GM23338 (cell line): ENCODE data around the gene PCNT. TPM values are rescaled to one million over a fixed set of nuclear protein-coding genes. Genes with fewer than 3 reads are reported as not detected.

ENCODE experiments used
- ATAC-seq: fragments of 200-7000 bp; cut with Tn5 transposase; 3 replicates; pipeline ENCODE4 v1.9.1; 2020
- DNase-seq: peaks from one replicate; pipeline ENCODE4 v3.0.0-alpha.2; 2015; ENCODE audit warnings: low spot score
- H2AFZ ChIP-seq: fragments of 200-600 bp; sonication (generic); 2 replicates; pipeline ENCODE4 v1.8.0; 2016; ENCODE audit warnings: antibody characterized with exemption, mild to moderate bottlenecking, moderate library complexity
- H3F3A ChIP-seq: fragments of 200-600 bp; sonication (generic); replicated peaks from 2 replicates; pipeline ENCODE4 v1.8.0; 2017; ENCODE audit warnings: antibody characterized with exemption, mixed run types, low read depth
- H3K27ac ChIP-seq: fragments of 200-600 bp; sonication (generic); 2 replicates; pipeline ENCODE4 v1.6.1; 2016; ENCODE audit warnings: low read depth
- H3K27me3 ChIP-seq: fragments of 200-600 bp; sonication (generic); 2 replicates; pipeline ENCODE4 v1.8.0; 2016; ENCODE audit warnings: mild to moderate bottlenecking, mixed run types, moderate library complexity; ENCODE audit not compliant: insufficient read depth
- H3K36me3 ChIP-seq: fragments of 200-600 bp; sonication (generic); 2 replicates; pipeline ENCODE4 v1.8.0; 2016; ENCODE audit warnings: mild to moderate bottlenecking; ENCODE audit not compliant: insufficient read depth
- H3K4me1 ChIP-seq: fragments of 200-600 bp; sonication (generic); 2 replicates; pipeline ENCODE4 v1.8.0; 2016; ENCODE audit warnings: mild to moderate bottlenecking, moderate library complexity; ENCODE audit not compliant: insufficient read depth
- H3K4me2 ChIP-seq: fragments of 200-600 bp; sonication (generic); 2 replicates; pipeline ENCODE4 v1.7.1; 2017; ENCODE audit warnings: mixed run types
- H3K4me3 ChIP-seq: fragments of 200-600 bp; sonication (generic); 2 replicates; pipeline ENCODE4 v1.6.1; 2016; ENCODE audit warnings: mixed run types
- H3K79me2 ChIP-seq: fragments of 200-600 bp; sonication (generic); replicated peaks from 2 replicates; pipeline ENCODE4 v1.8.0; 2017; ENCODE audit warnings: mild to moderate bottlenecking; ENCODE audit not compliant: insufficient read depth
- H3K9me2 ChIP-seq: fragments of 200-600 bp; sonication (generic); 2 replicates; pipeline ENCODE4 v1.8.0; 2017; ENCODE audit not compliant: insufficient read depth
- H4K20me1 ChIP-seq: fragments of 200-600 bp; sonication (generic); replicated peaks from 2 replicates; pipeline ENCODE4 v1.8.0; 2017; ENCODE audit warnings: mild to moderate bottlenecking; ENCODE audit not compliant: insufficient read depth
- H3K27ac Mint-ChIP-seq: 2 replicates; pipeline ENCODE4 v1.8.0; 2020; ENCODE audit warnings: inconsistent platforms, mild to moderate bottlenecking, moderate library complexity, mixed read lengths
- H3K27me3 Mint-ChIP-seq: 3 replicates; pipeline ENCODE4 v1.8.0; 2022; ENCODE audit warnings: low read depth, mild to moderate bottlenecking, moderate library complexity, mixed read lengths, inconsistent platforms; ENCODE audit not compliant: insufficient read depth, poor library complexity
- H3K36me3 Mint-ChIP-seq: 3 replicates; pipeline ENCODE4 v1.8.0; 2021; ENCODE audit warnings: low read depth, mild to moderate bottlenecking, inconsistent platforms, moderate library complexity, mixed read lengths
- H3K4me1 Mint-ChIP-seq: 3 replicates; pipeline ENCODE4 v1.8.0; 2020; ENCODE audit warnings: mild to moderate bottlenecking, inconsistent platforms, mixed read lengths
- H3K4me3 Mint-ChIP-seq: 3 replicates; pipeline ENCODE4 v1.8.0; 2021; ENCODE audit warnings: moderate library complexity, mild to moderate bottlenecking, inconsistent platforms, mixed read lengths
- H3K9me3 Mint-ChIP-seq: 3 replicates; pipeline ENCODE4 v1.8.0; 2020; ENCODE audit warnings: moderate library complexity, mild to moderate bottlenecking, inconsistent platforms, mixed read lengths
- CREB1 ChIP-seq: fragments of 250-450 bp; sonication (Bioruptor Pico); IDR thresholded peaks from 2 replicates; pipeline ENCODE4 v1.5.0; 2020; ENCODE audit warnings: low read depth, mild to moderate bottlenecking, moderate library complexity
- EZH2 ChIP-seq: fragments of 200-600 bp; sonication (generic); IDR thresholded peaks from one replicate; pipeline ENCODE4 v1.8.0; 2017; ENCODE audit warnings: antibody characterized with exemption, mild to moderate bottlenecking, low read depth; ENCODE audit not compliant: unreplicated experiment
- JUNB ChIP-seq: IDR thresholded peaks from one replicate; pipeline ENCODE4 v1.6.1; 2016; ENCODE audit warnings: antibody characterized with exemption; ENCODE audit not compliant: unreplicated experiment
- NANOG ChIP-seq: IDR thresholded peaks from 2 replicates; pipeline ENCODE4 v1.6.1; 2016; ENCODE audit warnings: antibody characterized with exemption, borderline replicate concordance
- POLR2AphosphoS5 ChIP-seq: IDR thresholded peaks from 2 replicates; pipeline ENCODE4 v1.6.1; 2016; ENCODE audit warnings: antibody characterized with exemption, low read depth
- STAT1 ChIP-seq: IDR thresholded peaks from one replicate; pipeline ENCODE4 v1.6.1; 2016; ENCODE audit warnings: antibody characterized with exemption; ENCODE audit not compliant: unreplicated experiment
- ZNF114 ChIP-seq: fragments of 250-450 bp; sonication (Bioruptor Pico); IDR thresholded peaks from 2 replicates; pipeline ENCODE4 v1.5.0; 2020; ENCODE audit warnings: mild to moderate bottlenecking, moderate library complexity
- ZNF331 ChIP-seq: fragments of 250-450 bp; sonication (Bioruptor Pico); IDR thresholded peaks from 2 replicates; pipeline ENCODE4 v1.5.0; 2020; ENCODE audit warnings: low read depth, mild to moderate bottlenecking, moderate library complexity
- polyA plus RNA-seq: library from polyadenylated mRNA; unstranded; fragments of >200 nt; fragmentation: Nextera tagmentation; extraction: Ambion mirVana; gene quantifications from 2 replicates; pipeline ENCODE4 v1.2.1, GENCODE V29; 2016
- total RNA-seq: library from RNA; depleted of rRNA; stranded (reverse); fragments of >200 nt; shearing (Covaris generic); gene quantifications from 2 replicates; pipeline ENCODE4 v1.2.3, GENCODE V29; 2014
- TF ChIP-seq, protein P1 (sequence below), 2 experiments: fragments of 200-600 bp in 1 of 2; sonication (generic) in 1 of 2; conservative IDR thresholded peaks; 2 replicates each; pipeline versions ENCODE4 v1.5.1 to v1.6.1; 2016 to 2017; ENCODE audit warnings: antibody characterized with exemption in 2 of 2, low read depth in 2 of 2, mild to moderate bottlenecking in 2 of 2, moderate library complexity in 1 of 2
- TF ChIP-seq, protein P2 (sequence below): IDR thresholded peaks from 2 replicates; pipeline ENCODE4 v1.6.1; 2016; ENCODE audit warnings: antibody characterized with exemption
- TF ChIP-seq, protein P3 (sequence below): IDR thresholded peaks from one replicate; pipeline ENCODE4 v1.6.1; 2018; ENCODE audit warnings: antibody characterized with exemption; ENCODE audit not compliant: unreplicated experiment

Gene PCNT
- total and polyA plus RNA-seq, 2 experiments from 2014 or later: 39.6 to 46.1 TPM

DNA sequence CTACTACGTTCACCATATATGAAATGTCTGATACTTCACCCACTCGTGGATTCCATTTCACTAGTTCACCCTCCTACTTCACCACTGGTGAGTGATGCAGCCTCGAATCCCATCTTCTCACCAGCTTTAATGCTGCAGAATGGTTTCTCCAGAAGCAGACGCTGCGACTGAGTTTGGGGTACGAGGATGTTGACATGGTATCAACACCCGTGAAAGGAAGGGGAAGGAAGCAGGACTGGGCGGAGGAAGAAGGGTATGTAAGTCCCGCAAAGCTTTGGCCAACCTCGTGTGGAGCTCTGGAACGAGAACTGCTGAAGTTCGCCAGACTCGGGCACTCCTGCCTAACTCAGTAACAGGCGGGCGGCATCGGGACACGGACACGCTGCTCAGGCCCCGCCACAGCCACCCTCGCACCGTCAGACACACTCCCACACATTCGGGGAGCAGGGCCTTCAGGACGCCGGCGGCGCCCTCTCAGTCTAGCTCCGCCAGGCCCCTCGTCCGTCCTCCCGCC, 133.9 kb downstream of the PCNT start (continued):
- TF ChIP-seq, protein P1, sequence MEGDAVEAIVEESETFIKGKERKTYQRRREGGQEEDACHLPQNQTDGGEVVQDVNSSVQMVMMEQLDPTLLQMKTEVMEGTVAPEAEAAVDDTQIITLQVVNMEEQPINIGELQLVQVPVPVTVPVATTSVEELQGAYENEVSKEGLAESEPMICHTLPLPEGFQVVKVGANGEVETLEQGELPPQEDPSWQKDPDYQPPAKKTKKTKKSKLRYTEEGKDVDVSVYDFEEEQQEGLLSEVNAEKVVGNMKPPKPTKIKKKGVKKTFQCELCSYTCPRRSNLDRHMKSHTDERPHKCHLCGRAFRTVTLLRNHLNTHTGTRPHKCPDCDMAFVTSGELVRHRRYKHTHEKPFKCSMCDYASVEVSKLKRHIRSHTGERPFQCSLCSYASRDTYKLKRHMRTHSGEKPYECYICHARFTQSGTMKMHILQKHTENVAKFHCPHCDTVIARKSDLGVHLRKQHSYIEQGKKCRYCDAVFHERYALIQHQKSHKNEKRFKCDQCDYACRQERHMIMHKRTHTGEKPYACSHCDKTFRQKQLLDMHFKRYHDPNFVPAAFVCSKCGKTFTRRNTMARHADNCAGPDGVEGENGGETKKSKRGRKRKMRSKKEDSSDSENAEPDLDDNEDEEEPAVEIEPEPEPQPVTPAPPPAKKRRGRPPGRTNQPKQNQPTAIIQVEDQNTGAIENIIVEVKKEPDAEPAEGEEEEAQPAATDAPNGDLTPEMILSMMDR (conservative IDR thresholded peaks at IDR 0.05; ENCODE audit: low read depth in 2 of 2): no peak
- TF ChIP-seq STAT1 (no peak), POLR2AphosphoS5 (no peak), ZNF331 (CRISPR knock-in tag) (no peak)

DNA sequence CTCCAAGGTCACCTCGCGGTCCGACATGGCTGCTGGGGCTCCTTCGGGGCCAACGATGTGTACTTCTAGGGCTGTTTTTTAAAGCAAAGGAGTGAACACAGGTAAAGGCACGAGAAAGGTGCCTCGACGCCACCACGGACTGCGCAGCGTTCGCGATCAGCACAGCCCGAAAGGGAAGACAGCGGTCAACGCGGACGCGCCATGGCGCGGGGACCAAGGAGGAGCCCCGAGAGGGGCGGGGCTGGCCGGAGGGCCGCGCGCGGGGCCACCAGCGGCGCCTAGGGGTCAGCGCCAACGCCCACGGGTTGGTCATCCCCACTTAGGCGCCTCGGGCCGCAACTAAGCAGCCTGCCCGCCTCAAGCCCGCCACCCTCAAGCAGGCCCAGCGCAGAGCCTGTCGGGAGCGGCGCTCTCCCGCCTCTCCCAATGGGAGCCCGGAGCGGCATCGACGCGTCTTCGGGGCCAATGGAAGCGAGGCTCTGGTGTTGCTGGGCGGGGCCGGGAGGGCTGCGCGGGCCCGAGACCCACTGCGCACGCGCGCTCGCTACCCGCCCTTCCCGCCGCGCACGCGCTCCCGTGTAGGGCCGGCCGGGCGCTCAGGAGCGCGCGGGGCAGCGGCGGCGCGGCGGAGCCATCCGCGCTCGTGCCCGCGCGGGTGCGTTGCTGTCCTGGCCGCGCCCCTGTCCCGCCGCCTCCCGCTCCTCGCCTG, 134.5 kb downstream of the PCNT start, which contains the start of gene DIP2A:
DIP2A (plus strand) TSS at position 577 of the 709 bp plus-strand sequence. CDS start 241 bp downstream, outside the sequence.
- ATAC-seq (peak; percentile 94), DNase-seq (peak; percentile 98)
- H3K4me3 Mint-ChIP-seq: peak within 1 kb of the TSS; percentile 98
- peak within 1 kb of the TSS; percentile 95 for H3K27ac Mint-ChIP-seq
- peaks cover 5% of the 10 kb centered on the region for H3K27me3 Mint-ChIP-seq
- peaks cover 18% of the 10 kb centered on the region; the same call in 2 of the 3 replicates for H3K4me1 Mint-ChIP-seq
- Histone ChIP-seq H3K9me2 (no peaks in the 10 kb centered on the region), H3K36me3 (no peaks in the 10 kb centered on the region), H3K27ac (peak within 1 kb of the TSS; percentile 98), H3K79me2 (peaks cover 57% of the 10 kb centered on the region), H3F3A (0 out of 2 replicates have a peak, but pooled peaks cover 6% of the 10 kb centered on the region), H2AFZ (peak within 1 kb of the TSS; percentile 96), H3K4me1 (peaks cover 14% of the 10 kb centered on the region), H3K4me3 (peak within 1 kb of the TSS; percentile 96), H3K27me3 (no peaks in the 10 kb centered on the region), H4K20me1 (peaks cover 12% of the 10 kb centered on the region), H3K4me2 (peak within 1 kb of the TSS; percentile 100)
- H3K9me3 Mint-ChIP-seq: no peaks in the 10 kb centered on the region
- H3K36me3 Mint-ChIP-seq: peaks cover 23% of the 10 kb centered on the region
- TF ChIP-seq, protein P1 (conservative IDR thresholded peaks at IDR 0.05; ENCODE audit: low read depth in 2 of 2): no peak; a peak in 1 of 4 replicates
- TF ChIP-seq ZNF114: no peak
- TF ChIP-seq, protein P2, sequence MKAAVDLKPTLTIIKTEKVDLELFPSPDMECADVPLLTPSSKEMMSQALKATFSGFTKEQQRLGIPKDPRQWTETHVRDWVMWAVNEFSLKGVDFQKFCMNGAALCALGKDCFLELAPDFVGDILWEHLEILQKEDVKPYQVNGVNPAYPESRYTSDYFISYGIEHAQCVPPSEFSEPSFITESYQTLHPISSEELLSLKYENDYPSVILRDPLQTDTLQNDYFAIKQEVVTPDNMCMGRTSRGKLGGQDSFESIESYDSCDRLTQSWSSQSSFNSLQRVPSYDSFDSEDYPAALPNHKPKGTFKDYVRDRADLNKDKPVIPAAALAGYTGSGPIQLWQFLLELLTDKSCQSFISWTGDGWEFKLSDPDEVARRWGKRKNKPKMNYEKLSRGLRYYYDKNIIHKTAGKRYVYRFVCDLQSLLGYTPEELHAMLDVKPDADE: no peak
- no peak for TF ChIP-seq JUNB
- peak; percentile 66 for TF ChIP-seq CREB1
- peak; percentile 80 for TF ChIP-seq POLR2AphosphoS5
- TF ChIP-seq STAT1: no peak
- no peak for TF ChIP-seq NANOG
- TF ChIP-seq, protein P3, sequence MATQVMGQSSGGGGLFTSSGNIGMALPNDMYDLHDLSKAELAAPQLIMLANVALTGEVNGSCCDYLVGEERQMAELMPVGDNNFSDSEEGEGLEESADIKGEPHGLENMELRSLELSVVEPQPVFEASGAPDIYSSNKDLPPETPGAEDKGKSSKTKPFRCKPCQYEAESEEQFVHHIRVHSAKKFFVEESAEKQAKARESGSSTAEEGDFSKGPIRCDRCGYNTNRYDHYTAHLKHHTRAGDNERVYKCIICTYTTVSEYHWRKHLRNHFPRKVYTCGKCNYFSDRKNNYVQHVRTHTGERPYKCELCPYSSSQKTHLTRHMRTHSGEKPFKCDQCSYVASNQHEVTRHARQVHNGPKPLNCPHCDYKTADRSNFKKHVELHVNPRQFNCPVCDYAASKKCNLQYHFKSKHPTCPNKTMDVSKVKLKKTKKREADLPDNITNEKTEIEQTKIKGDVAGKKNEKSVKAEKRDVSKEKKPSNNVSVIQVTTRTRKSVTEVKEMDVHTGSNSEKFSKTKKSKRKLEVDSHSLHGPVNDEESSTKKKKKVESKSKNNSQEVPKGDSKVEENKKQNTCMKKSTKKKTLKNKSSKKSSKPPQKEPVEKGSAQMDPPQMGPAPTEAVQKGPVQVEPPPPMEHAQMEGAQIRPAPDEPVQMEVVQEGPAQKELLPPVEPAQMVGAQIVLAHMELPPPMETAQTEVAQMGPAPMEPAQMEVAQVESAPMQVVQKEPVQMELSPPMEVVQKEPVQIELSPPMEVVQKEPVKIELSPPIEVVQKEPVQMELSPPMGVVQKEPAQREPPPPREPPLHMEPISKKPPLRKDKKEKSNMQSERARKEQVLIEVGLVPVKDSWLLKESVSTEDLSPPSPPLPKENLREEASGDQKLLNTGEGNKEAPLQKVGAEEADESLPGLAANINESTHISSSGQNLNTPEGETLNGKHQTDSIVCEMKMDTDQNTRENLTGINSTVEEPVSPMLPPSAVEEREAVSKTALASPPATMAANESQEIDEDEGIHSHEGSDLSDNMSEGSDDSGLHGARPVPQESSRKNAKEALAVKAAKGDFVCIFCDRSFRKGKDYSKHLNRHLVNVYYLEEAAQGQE: no peak
- TF ChIP-seq EZH2: no peak
